Measurements from ENCODE around the gene SUPT6H.

The SUPT6H gene

GRCh38 chr17:28682655-28683054 is 20.6 kb downstream of the SUPT6H start:
- no peaks in the 10 kb centered on the region for H3K9me3 ChIP-seq (ENCODE audit: control insufficient read depth, low read length)
- H3K4me3 ChIP-seq (ENCODE audit: low read length): no peak overlapping the region
- peaks cover 13% of the 10 kb centered on the region for H3K4me1 ChIP-seq (ENCODE audit: control insufficient read depth, insufficient read depth, low read length)
- H3K27me3 ChIP-seq (replicated peaks; ENCODE audit: control insufficient read depth, insufficient read depth, low read length): no peaks in the 10 kb centered on the region
- no peak for DNase-seq (ENCODE audit: low read depth)
- H3K9ac ChIP-seq (ENCODE audit: low read length): no peak overlapping the region
- H3K36me3 ChIP-seq (ENCODE audit: control insufficient read depth, insufficient read depth, low read length, severe bottlenecking): peaks cover 95% of the 10 kb centered on the region

GRCh38 chr17:28684963-28685362 is 23.0 kb downstream of the SUPT6H start:
- Histone ChIP-seq H3K9me3 (ENCODE audit: control insufficient read depth, low read length) (no peaks in the 10 kb centered on the region), H3K4me3 (ENCODE audit: low read length) (no peak overlapping the region), H3K36me3 (ENCODE audit: control insufficient read depth, insufficient read depth, low read length, severe bottlenecking) (peaks cover 96% of the 10 kb centered on the region), H3K9ac (ENCODE audit: low read length) (no peak overlapping the region), H3K27me3 (replicated peaks; ENCODE audit: control insufficient read depth, insufficient read depth, low read length) (no peaks in the 10 kb centered on the region), H3K4me1 (ENCODE audit: control insufficient read depth, insufficient read depth, low read length) (peaks cover 13% of the 10 kb centered on the region)
- peak; percentile 6 for DNase-seq (ENCODE audit: low read depth)

DNA sequence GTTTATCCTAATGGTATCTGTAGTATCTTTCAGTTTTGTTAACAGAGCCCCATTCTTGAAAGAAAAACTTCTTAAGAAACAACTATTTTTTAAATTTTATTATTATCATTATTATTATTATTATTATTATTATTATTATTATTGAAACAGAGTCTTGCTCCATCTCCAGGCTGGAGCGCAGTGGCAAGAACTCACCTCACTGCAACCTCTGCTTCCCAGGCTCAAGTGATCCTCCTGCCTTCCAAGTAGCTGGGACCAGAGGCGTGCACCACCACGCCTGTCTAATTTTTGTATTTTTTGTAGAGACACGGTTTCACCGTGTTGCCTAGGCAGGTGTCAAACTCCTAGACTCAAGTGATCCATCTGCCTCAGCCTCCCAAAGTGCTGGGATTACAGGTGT is 23.4 kb downstream of the SUPT6H start:
- Histone ChIP-seq H3K9me3 (ENCODE audit: control insufficient read depth, low read length) (no peaks in the 10 kb centered on the region), H3K36me3 (ENCODE audit: control insufficient read depth, insufficient read depth, low read length, severe bottlenecking) (peaks cover 98% of the 10 kb centered on the region), H3K9ac (ENCODE audit: low read length) (no peak overlapping the region)

GRCh38 chr17:28686296-28686695 is 24.3 kb downstream of the SUPT6H start:
- peaks cover 13% of the 10 kb centered on the region for H3K4me1 ChIP-seq (ENCODE audit: control insufficient read depth, insufficient read depth, low read length)
- DNase-seq (ENCODE audit: low read depth): no peak
- no peaks in the 10 kb centered on the region for H3K9me3 ChIP-seq (ENCODE audit: control insufficient read depth, low read length)
- no peak overlapping the region for H3K9ac ChIP-seq (ENCODE audit: low read length)
- no peak overlapping the region for H3K4me3 ChIP-seq (ENCODE audit: low read length)
- H3K27me3 ChIP-seq (replicated peaks; ENCODE audit: control insufficient read depth, insufficient read depth, low read length): no peaks in the 10 kb centered on the region
- peaks cover 98% of the 10 kb centered on the region for H3K36me3 ChIP-seq (ENCODE audit: control insufficient read depth, insufficient read depth, low read length, severe bottlenecking)

More for the DNA sequence above, 23.4 kb downstream of the SUPT6H start:
- peaks cover 13% of the 10 kb centered on the region for H3K4me1 ChIP-seq (ENCODE audit: control insufficient read depth, insufficient read depth, low read length)
- H3K4me3 ChIP-seq (ENCODE audit: low read length): no peak overlapping the region
- H3K27me3 ChIP-seq (replicated peaks; ENCODE audit: control insufficient read depth, insufficient read depth, low read length): no peaks in the 10 kb centered on the region
- no peak for DNase-seq (ENCODE audit: low read depth)

GRCh38 chr17:28688481-28688880 is 26.5 kb downstream of the SUPT6H start:
- no peaks in the 10 kb centered on the region for H3K27me3 ChIP-seq (replicated peaks; ENCODE audit: control insufficient read depth, insufficient read depth, low read length)
- no peaks in the 10 kb centered on the region for H3K9me3 ChIP-seq (ENCODE audit: control insufficient read depth, low read length)
- H3K4me1 ChIP-seq (ENCODE audit: control insufficient read depth, insufficient read depth, low read length): peaks cover 15% of the 10 kb centered on the region
- H3K36me3 ChIP-seq (ENCODE audit: control insufficient read depth, insufficient read depth, low read length, severe bottlenecking): peaks cover 90% of the 10 kb centered on the region
- no peak for DNase-seq (ENCODE audit: low read depth)
- no peak overlapping the region for H3K4me3 ChIP-seq (ENCODE audit: low read length)
- no peak overlapping the region for H3K9ac ChIP-seq (ENCODE audit: low read length)

DNA sequence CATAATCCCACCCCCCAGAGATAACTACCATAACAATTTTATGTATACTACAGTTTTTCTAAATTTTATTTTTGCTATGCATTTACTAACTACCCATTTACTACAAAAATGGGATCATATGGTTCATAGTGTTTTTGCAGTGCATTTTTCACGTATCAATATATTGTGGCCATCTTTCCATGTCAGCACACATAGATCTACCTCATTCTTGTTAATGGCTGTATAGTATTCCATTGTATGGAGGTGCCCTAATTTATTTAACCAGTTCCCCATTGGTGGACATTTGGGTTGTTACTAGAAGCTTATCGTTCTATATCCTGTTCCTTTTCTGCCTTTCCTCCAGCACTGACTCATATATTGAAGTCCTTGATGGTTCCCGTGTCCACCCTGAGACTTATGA is 27.0 kb downstream of the SUPT6H start:
- Histone ChIP-seq H3K9ac (ENCODE audit: low read length) (no peak overlapping the region), H3K36me3 (ENCODE audit: control insufficient read depth, insufficient read depth, low read length, severe bottlenecking) (peaks cover 92% of the 10 kb centered on the region), H3K4me3 (ENCODE audit: low read length) (no peak overlapping the region), H3K27me3 (replicated peaks; ENCODE audit: control insufficient read depth, insufficient read depth, low read length) (no peaks in the 10 kb centered on the region), H3K9me3 (ENCODE audit: control insufficient read depth, low read length) (no peaks in the 10 kb centered on the region), H3K4me1 (ENCODE audit: control insufficient read depth, insufficient read depth, low read length) (peaks cover 19% of the 10 kb centered on the region)
- no peak for DNase-seq (ENCODE audit: low read depth)

DNA sequence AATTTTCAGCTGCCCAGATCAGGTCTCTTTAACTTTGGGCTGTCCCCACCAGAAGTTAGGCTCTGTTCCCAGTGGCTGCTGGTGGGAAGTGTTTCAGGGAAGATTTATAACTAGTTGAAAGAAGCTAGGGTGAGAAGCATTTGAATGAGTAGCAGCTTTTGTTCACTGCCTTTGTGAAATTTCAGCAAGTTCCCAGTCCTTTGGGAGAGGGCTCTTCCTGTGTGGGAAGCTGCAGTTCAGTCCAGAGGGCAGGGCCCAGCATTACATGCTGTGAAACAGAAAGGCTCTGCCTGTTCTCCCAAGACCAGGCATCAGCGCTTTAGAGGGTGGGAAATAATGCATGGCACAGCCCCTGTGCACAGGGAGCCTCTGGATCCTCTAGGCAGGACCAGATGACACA is 31.9 kb downstream of the SUPT6H start:
- no peak overlapping the region for H3K9ac ChIP-seq (ENCODE audit: low read length)
- H3K27me3 ChIP-seq (replicated peaks; ENCODE audit: control insufficient read depth, insufficient read depth, low read length): no peaks in the 10 kb centered on the region
- no peak for DNase-seq (ENCODE audit: low read depth)
- H3K4me3 ChIP-seq (ENCODE audit: low read length): no peak overlapping the region
- peaks cover 8% of the 10 kb centered on the region for H3K4me1 ChIP-seq (ENCODE audit: control insufficient read depth, insufficient read depth, low read length)
- no peaks in the 10 kb centered on the region for H3K9me3 ChIP-seq (ENCODE audit: control insufficient read depth, low read length)
- H3K36me3 ChIP-seq (ENCODE audit: control insufficient read depth, insufficient read depth, low read length, severe bottlenecking): peaks cover 93% of the 10 kb centered on the region

DNA sequence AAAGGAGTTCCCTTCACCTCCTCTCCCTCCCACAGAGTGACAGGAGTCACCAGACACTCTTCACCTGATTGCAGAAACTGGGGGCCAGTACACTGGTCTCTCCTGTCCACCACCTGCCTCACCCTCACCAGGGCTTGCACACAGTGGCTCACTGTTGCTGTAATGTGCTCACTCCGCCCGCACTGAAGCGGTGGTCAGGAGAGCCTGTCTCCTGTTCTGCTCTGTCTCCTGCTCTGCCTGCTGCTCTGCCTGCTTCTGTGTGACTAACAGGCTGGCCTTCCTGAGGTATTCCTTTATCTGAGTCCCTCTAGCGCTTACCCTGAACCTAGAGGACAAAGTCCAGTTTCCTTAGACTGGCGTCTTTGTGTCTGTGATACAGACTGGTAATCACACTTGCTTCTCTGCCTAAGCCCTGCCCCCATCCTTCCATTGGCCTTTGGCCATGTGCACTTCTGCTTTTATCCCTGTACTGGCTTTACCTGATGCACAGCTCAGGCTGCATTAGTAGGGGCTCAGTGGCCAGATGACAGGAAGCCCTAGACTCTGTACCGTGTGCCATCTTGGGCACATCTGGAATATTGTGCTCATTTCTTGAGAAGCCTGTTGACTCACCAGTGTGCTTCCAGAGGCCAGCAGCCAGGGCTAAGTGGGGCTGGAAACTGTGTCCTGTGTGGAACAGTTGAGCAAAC is 36.4 kb downstream of the SUPT6H start:
- no peak overlapping the region for H3K9ac ChIP-seq (ENCODE audit: low read length)
- DNase-seq (ENCODE audit: low read depth): no peak
- H3K9me3 ChIP-seq (ENCODE audit: control insufficient read depth, low read length): no peaks in the 10 kb centered on the region
- H3K4me3 ChIP-seq (ENCODE audit: low read length): no peak overlapping the region
- no peaks in the 10 kb centered on the region for H3K27me3 ChIP-seq (replicated peaks; ENCODE audit: control insufficient read depth, insufficient read depth, low read length)
- peaks cover 11% of the 10 kb centered on the region for H3K4me1 ChIP-seq (ENCODE audit: control insufficient read depth, insufficient read depth, low read length)
- H3K36me3 ChIP-seq (ENCODE audit: control insufficient read depth, insufficient read depth, low read length, severe bottlenecking): peaks cover 99% of the 10 kb centered on the region

DNA sequence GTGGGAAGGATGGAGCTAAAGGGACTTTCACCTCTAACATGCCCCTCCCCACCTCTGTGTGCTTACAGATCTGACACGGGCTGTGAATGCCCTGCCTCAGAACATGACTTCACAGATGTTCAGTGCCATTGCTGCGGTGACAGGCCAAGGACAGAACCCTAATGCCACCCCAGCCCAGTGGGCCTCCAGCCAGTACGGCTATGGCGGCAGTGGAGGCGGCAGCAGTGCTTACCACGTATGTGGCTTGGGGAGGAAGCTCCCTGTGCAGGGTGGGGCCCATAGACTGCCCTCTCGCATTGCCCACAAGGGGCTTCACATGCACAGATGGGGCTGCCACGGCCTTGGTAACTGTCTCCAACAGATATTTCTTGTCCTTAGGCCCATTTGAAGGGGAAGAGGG is 38.3 kb downstream of the SUPT6H start:
- Histone ChIP-seq H3K36me3 (ENCODE audit: control insufficient read depth, insufficient read depth, low read length, severe bottlenecking) (peaks cover 96% of the 10 kb centered on the region), H3K9ac (ENCODE audit: low read length) (no peak overlapping the region), H3K9me3 (ENCODE audit: control insufficient read depth, low read length) (no peaks in the 10 kb centered on the region), H3K27me3 (replicated peaks; ENCODE audit: control insufficient read depth, insufficient read depth, low read length) (no peaks in the 10 kb centered on the region), H3K4me1 (ENCODE audit: control insufficient read depth, insufficient read depth, low read length) (peaks cover 4% of the 10 kb centered on the region), H3K4me3 (ENCODE audit: low read length) (no peak overlapping the region)
- no peak for DNase-seq (ENCODE audit: low read depth)

GRCh38 chr17:28700830-28701492 is 39.0 kb downstream of the SUPT6H start:
- Histone ChIP-seq H3K9me3 (ENCODE audit: control insufficient read depth, low read length) (no peaks in the 10 kb centered on the region), H3K4me3 (ENCODE audit: low read length) (no peak overlapping the region), H3K4me1 (ENCODE audit: control insufficient read depth, insufficient read depth, low read length) (peaks cover 8% of the 10 kb centered on the region), H3K9ac (ENCODE audit: low read length) (no peak overlapping the region), H3K27me3 (replicated peaks; ENCODE audit: control insufficient read depth, insufficient read depth, low read length) (no peaks in the 10 kb centered on the region), H3K36me3 (ENCODE audit: control insufficient read depth, insufficient read depth, low read length, severe bottlenecking) (peaks cover 90% of the 10 kb centered on the region)
- no peak for DNase-seq (ENCODE audit: low read depth)

DNA sequence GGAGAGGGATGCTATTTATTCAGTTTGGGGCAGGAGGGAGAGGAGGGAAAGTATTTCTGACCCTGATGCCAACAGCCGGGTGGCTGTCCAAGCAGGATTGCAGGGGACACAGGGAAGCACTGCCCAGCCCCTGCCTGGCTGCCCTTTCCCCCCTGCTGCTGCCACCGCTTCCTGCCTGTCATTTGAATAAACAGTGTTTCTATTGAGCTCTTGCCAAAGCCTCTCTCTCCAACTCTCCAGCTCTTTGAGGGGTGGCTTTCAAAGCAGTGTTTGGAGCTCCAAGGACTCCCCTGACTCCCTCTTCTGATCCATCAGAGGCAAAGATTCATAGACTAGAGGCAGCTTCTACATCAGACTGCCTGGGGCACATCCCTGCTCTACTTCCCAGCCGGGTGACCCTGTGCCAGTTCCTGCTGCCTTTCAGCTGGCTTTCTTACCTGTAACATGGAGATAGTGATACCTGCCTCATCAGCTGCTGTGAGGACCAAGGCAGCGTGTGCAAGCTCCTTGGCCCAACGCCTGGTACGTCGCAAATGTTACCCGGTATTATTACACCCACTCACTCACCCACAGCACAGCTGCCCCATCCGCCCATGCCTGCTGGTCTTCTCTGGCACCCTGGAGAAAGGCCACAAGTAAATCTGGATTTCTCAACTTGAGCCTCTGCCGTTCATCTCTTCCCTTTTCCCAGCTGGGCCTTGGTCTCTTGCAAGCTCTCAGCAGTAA is 40.2 kb downstream of the SUPT6H start:
- H3K36me3 ChIP-seq (ENCODE audit: control insufficient read depth, insufficient read depth, low read length, severe bottlenecking): peaks cover 77% of the 10 kb centered on the region
- H3K27me3 ChIP-seq (replicated peaks; ENCODE audit: control insufficient read depth, insufficient read depth, low read length): no peaks in the 10 kb centered on the region
- no peak for DNase-seq (ENCODE audit: low read depth)
- H3K4me1 ChIP-seq (ENCODE audit: control insufficient read depth, insufficient read depth, low read length): peaks cover 11% of the 10 kb centered on the region
- H3K9ac ChIP-seq (ENCODE audit: low read length): no peak overlapping the region
- H3K4me3 ChIP-seq (ENCODE audit: low read length): no peak overlapping the region
- H3K9me3 ChIP-seq (ENCODE audit: control insufficient read depth, low read length): no peaks in the 10 kb centered on the region
